Neural progenitor cell (in vitro differentiated cells): ENCODE results near the gene ZCWPW1.

ENCODE experiments used
- CTCF ChIP-seq: fragments of 200-600 bp; sonication (generic); IDR thresholded peaks from 2 replicates; pipeline ENCODE4 v1.5.1; 2017; ENCODE audit warnings: antibody characterized with exemption, mild to moderate bottlenecking
- EZH2phosphoT487 ChIP-seq: fragments of 200-600 bp; sonication (generic); IDR thresholded peaks from 2 replicates; pipeline ENCODE4 v1.6.1; 2017; ENCODE audit warnings: antibody characterized with exemption

GRCh38 chr7:100469227-100470044, 40.9 kb upstream of the ZCWPW1 start:
- peak; percentile 81 for TF ChIP-seq CTCF
- TF ChIP-seq EZH2phosphoT487: no peak
